SU-DHL-6 (cell line): ENCODE measurements around the gene ARHGAP21.

ENCODE experiments used
- H2AFZ ChIP-seq: fragments of 200-600 bp; sonication (generic); 2 replicates; pipeline ENCODE4 v1.6.1; 2014; ENCODE audit warnings: low read depth, mild to moderate bottlenecking, moderate library complexity, mixed read lengths, antibody characterized with exemption, low read length; ENCODE audit not compliant: severe bottlenecking
- H3F3A ChIP-seq: fragments of 200-600 bp; shearing (Covaris generic); 2 replicates; pipeline ENCODE4 v1.6.0; 2016; ENCODE audit warnings: antibody characterized with exemption, mild to moderate bottlenecking; ENCODE audit not compliant: insufficient read depth
- H3K27ac ChIP-seq: fragments of 200-600 bp; sonication (generic); 2 replicates; pipeline ENCODE4 v1.5.1; 2016; ENCODE audit warnings: low read depth, mild to moderate bottlenecking, low read length, moderate library complexity, mixed read lengths
- H3K27me3 ChIP-seq: fragments of 200-600 bp; sonication (generic), shearing (Covaris generic); 2 replicates; pipeline ENCODE4 v1.6.0; 2014; ENCODE audit warnings: mild to moderate bottlenecking, low read length
- H3K36me3 ChIP-seq: fragments of 200-600 bp; sonication (generic); 2 replicates; pipeline ENCODE4 v1.6.1; 2014; ENCODE audit warnings: mild to moderate bottlenecking, low read length, mixed read lengths
- H3K4me2 ChIP-seq: fragments of 300-600, 200-600 bp; shearing (Covaris generic), sonication (generic); 2 replicates; pipeline ENCODE4 v1.6.0; 2014; ENCODE audit warnings: low read length, low read depth, mild to moderate bottlenecking; ENCODE audit not compliant: poor library complexity, severe bottlenecking
- H3K4me3 ChIP-seq: fragments of 200-600 bp; sonication (generic); 2 replicates; pipeline ENCODE4 v1.5.1; 2014; ENCODE audit warnings: antibody characterized with exemption, low read length, mild to moderate bottlenecking, mixed read lengths; ENCODE audit not compliant: insufficient read depth, poor library complexity, severe bottlenecking
- H3K79me2 ChIP-seq: fragments of 200-600 bp; sonication (generic); 2 replicates; pipeline ENCODE4 v1.6.1; 2014; ENCODE audit warnings: mild to moderate bottlenecking, low read length, moderate library complexity; ENCODE audit not compliant: insufficient read depth
- H3K9ac ChIP-seq: fragments of 200-600 bp; sonication (generic); 2 replicates; pipeline ENCODE4 v1.7.0; 2014; ENCODE audit warnings: mild to moderate bottlenecking, low read length
- H3K9me2 ChIP-seq: fragments of 200-600 bp; sonication (generic); replicated peaks from 2 replicates; pipeline ENCODE4 v1.6.1; 2014; ENCODE audit warnings: low read length; ENCODE audit not compliant: insufficient read depth
- H3K9me3 ChIP-seq: fragments of 200-600 bp; sonication (generic); 2 replicates; pipeline ENCODE4 v1.6.1; 2014; ENCODE audit warnings: low read length, mixed read lengths; ENCODE audit not compliant: insufficient read depth
- H4K20me1 ChIP-seq: fragments of 200-600 bp; sonication (generic); 2 replicates; pipeline ENCODE4 v1.6.1; 2014; ENCODE audit warnings: low read depth, mild to moderate bottlenecking, antibody characterized with exemption, low read length, moderate library complexity, mixed read lengths
- EZH2phosphoT487 ChIP-seq: fragments of 200-600 bp; sonication (generic), shearing (Covaris generic); conservative IDR thresholded peaks from 2 replicates; pipeline ENCODE4 v1.6.1; 2018; ENCODE audit warnings: mild to moderate bottlenecking, antibody characterized with exemption, low read length, moderate library complexity, mixed read lengths
- TF ChIP-seq, protein P1 (sequence below): fragments of 200-600 bp; sonication (generic); IDR thresholded peaks from one replicate; pipeline ENCODE4 v1.5.1; 2017; ENCODE audit warnings: antibody characterized with exemption, mild to moderate bottlenecking, low read length, moderate library complexity; ENCODE audit not compliant: insufficient read depth, poor library complexity, severe bottlenecking

Gene ARHGAP21

GRCh38 chr10:24706479-24707118 is 17.1 kb downstream of the ARHGAP21 start:
- Histone ChIP-seq H3F3A (no peaks in the 10 kb centered on the region), H3K9ac (no peak overlapping the region)

GRCh38 chr10:24703700-24704099 is 20.0 kb downstream of the ARHGAP21 start:
- TF ChIP-seq, protein P1, sequence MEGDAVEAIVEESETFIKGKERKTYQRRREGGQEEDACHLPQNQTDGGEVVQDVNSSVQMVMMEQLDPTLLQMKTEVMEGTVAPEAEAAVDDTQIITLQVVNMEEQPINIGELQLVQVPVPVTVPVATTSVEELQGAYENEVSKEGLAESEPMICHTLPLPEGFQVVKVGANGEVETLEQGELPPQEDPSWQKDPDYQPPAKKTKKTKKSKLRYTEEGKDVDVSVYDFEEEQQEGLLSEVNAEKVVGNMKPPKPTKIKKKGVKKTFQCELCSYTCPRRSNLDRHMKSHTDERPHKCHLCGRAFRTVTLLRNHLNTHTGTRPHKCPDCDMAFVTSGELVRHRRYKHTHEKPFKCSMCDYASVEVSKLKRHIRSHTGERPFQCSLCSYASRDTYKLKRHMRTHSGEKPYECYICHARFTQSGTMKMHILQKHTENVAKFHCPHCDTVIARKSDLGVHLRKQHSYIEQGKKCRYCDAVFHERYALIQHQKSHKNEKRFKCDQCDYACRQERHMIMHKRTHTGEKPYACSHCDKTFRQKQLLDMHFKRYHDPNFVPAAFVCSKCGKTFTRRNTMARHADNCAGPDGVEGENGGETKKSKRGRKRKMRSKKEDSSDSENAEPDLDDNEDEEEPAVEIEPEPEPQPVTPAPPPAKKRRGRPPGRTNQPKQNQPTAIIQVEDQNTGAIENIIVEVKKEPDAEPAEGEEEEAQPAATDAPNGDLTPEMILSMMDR = no peak
- no peak for TF ChIP-seq EZH2phosphoT487
- no peaks in the 10 kb centered on the region for H3K9me2 ChIP-seq
- no peak overlapping the region for H3K4me2 ChIP-seq
- H3K27ac ChIP-seq = no peak overlapping the region
- no peaks in the 10 kb centered on the region for H3K79me2 ChIP-seq
- no peaks in the 10 kb centered on the region for H3K9me3 ChIP-seq
- H3K27me3 ChIP-seq = no peaks in the 10 kb centered on the region
- H3K4me3 ChIP-seq = no peak overlapping the region
- H3K9ac ChIP-seq = no peak overlapping the region
- H3F3A ChIP-seq = no peaks in the 10 kb centered on the region
- H3K36me3 ChIP-seq = no peaks in the 10 kb centered on the region
- H4K20me1 ChIP-seq = no peaks in the 10 kb centered on the region
- no peak overlapping the region for H2AFZ ChIP-seq

More at GRCh38 chr10:24706479-24707118, 17.1 kb downstream of the ARHGAP21 start:
- H3K4me3 ChIP-seq = no peak overlapping the region
- no peak overlapping the region for H3K27ac ChIP-seq
- no peaks in the 10 kb centered on the region for H4K20me1 ChIP-seq
- no peaks in the 10 kb centered on the region for H3K79me2 ChIP-seq
- no peak overlapping the region for H2AFZ ChIP-seq
- TF ChIP-seq, protein P1 = no peak
- TF ChIP-seq EZH2phosphoT487 = no peak
- no peak overlapping the region for H3K4me2 ChIP-seq
- H3K27me3 ChIP-seq = no peaks in the 10 kb centered on the region
- no peaks in the 10 kb centered on the region for H3K9me3 ChIP-seq
- H3K9me2 ChIP-seq = no peaks in the 10 kb centered on the region
- no peaks in the 10 kb centered on the region for H3K36me3 ChIP-seq

GRCh38 chr10:24701447-24701846 is 22.2 kb downstream of the ARHGAP21 start:
- Histone ChIP-seq H3F3A (no peaks in the 10 kb centered on the region), H4K20me1 (no peaks in the 10 kb centered on the region), H3K27ac (no peak overlapping the region), H3K36me3 (no peaks in the 10 kb centered on the region), H3K79me2 (no peaks in the 10 kb centered on the region), H2AFZ (no peak overlapping the region), H3K27me3 (no peaks in the 10 kb centered on the region), H3K4me3 (no peak overlapping the region), H3K9ac (no peak overlapping the region), H3K9me3 (no peaks in the 10 kb centered on the region), H3K4me2 (no peak overlapping the region), H3K9me2 (no peaks in the 10 kb centered on the region)
- TF ChIP-seq, protein P1 = no peak
- no peak for TF ChIP-seq EZH2phosphoT487
